Neural cell (in vitro differentiated cells): Measurements from ENCODE around the gene TTC17. TPM values are rescaled to one million over a fixed set of nuclear protein-coding genes. Genes with fewer than 3 reads are reported as not detected.

Source experiments
- H2AFZ ChIP-seq: fragments of 200-600, 300-800 bp; sonication (generic), shearing (Covaris generic); 2 replicates; pipeline ENCODE4 v1.6.0; 2014; ENCODE audit warnings: low read depth, mild to moderate bottlenecking, antibody characterized with exemption, low read length, moderate library complexity
- H3F3A ChIP-seq: fragments of 200-600 bp; shearing (Covaris generic); 2 replicates; pipeline ENCODE4 v1.6.1; 2016; ENCODE audit warnings: mild to moderate bottlenecking, moderate library complexity, mixed read lengths, antibody characterized with exemption, low read length; ENCODE audit not compliant: insufficient read depth, poor library complexity, severe bottlenecking
- H3K27ac ChIP-seq: fragments of 200-600, 300-800 bp; sonication (generic), shearing (Covaris generic); 2 replicates; pipeline ENCODE4 v1.5.1; 2014; ENCODE audit warnings: mild to moderate bottlenecking, low read length, moderate library complexity
- H3K27me3 ChIP-seq: fragments of 300-800, 200-600 bp; sonication (generic), shearing (Covaris generic); 2 replicates; pipeline ENCODE4 v1.6.0; 2014; ENCODE audit warnings: mild to moderate bottlenecking, low read depth, low read length, moderate library complexity; ENCODE audit not compliant: insufficient read depth
- H3K36me3 ChIP-seq: fragments of 300-800, 200-600 bp; sonication (generic), shearing (Covaris generic); 2 replicates; pipeline ENCODE4 v1.5.1; 2014; ENCODE audit warnings: mild to moderate bottlenecking, antibody characterized with exemption, low read length, moderate library complexity; ENCODE audit not compliant: insufficient read depth
- H3K4me2 ChIP-seq: fragments of 300-800, 200-600 bp; sonication (generic), shearing (Covaris generic); 2 replicates; pipeline ENCODE4 v1.6.0; 2014; ENCODE audit warnings: mild to moderate bottlenecking, low read length
- H3K4me3 ChIP-seq: fragments of 300-800, 200-600 bp; sonication (generic), shearing (Covaris generic); 2 replicates; pipeline ENCODE4 v1.5.1; 2014; ENCODE audit warnings: mild to moderate bottlenecking, low read length, moderate library complexity
- H3K79me2 ChIP-seq: fragments of 200-600 bp; shearing (Covaris generic); replicated peaks from 2 replicates; pipeline ENCODE4 v1.6.0; 2014; ENCODE audit warnings: mild to moderate bottlenecking, low read length, moderate library complexity; ENCODE audit not compliant: insufficient read depth
- H3K9ac ChIP-seq: fragments of 300-800, 200-600 bp; sonication (generic), shearing (Covaris generic); 2 replicates; pipeline ENCODE4 v1.6.1; 2016; ENCODE audit warnings: mild to moderate bottlenecking, low read length, mixed read lengths
- H3K9me2 ChIP-seq: fragments of 200-600 bp; shearing (Covaris generic); 2 replicates; pipeline ENCODE4 v1.6.1; 2016; ENCODE audit warnings: mild to moderate bottlenecking, low read length, mixed read lengths; ENCODE audit not compliant: insufficient read depth
- H3K9me3 ChIP-seq: fragments of 200-600, 300-800 bp; sonication (generic), shearing (Covaris generic); 2 replicates; pipeline ENCODE4 v1.6.1; 2016; ENCODE audit warnings: mild to moderate bottlenecking, mixed run types, low read length, moderate library complexity, mixed read lengths
- H4K20me1 ChIP-seq: fragments of 200-600 bp; shearing (Covaris generic); 2 replicates; pipeline ENCODE4 v1.6.1; 2016; ENCODE audit warnings: mild to moderate bottlenecking, mixed run types; ENCODE audit not compliant: insufficient read depth
- EP300 ChIP-seq: fragments of 450-650 bp; conservative IDR thresholded peaks from 2 replicates; pipeline ENCODE4 v1.6.1; 2014; ENCODE audit warnings: antibody characterized with exemption, mild to moderate bottlenecking, moderate library complexity; ENCODE audit not compliant: poor library complexity, severe bottlenecking
- EZH2 ChIP-seq: fragments of 200-600, 300-800 bp; shearing (Covaris generic), sonication (generic); IDR thresholded peaks from 2 replicates; pipeline ENCODE4 v1.6.1; 2014; ENCODE audit warnings: antibody characterized with exemption, low read length, borderline replicate concordance, mild to moderate bottlenecking; ENCODE audit not compliant: insufficient read depth, poor library complexity, severe bottlenecking
- MXI1 ChIP-seq: fragments of 450-650 bp; conservative IDR thresholded peaks from 2 replicates; pipeline ENCODE4 v1.6.1; 2014; ENCODE audit warnings: antibody characterized with exemption, mild to moderate bottlenecking; ENCODE audit not compliant: poor library complexity, severe bottlenecking
- POLR2AphosphoS5 ChIP-seq: IDR thresholded peaks from 2 replicates; pipeline ENCODE4 v1.6.1; 2012
- RAD21 ChIP-seq: fragments of 450-650 bp; conservative IDR thresholded peaks from 2 replicates; pipeline ENCODE4 v1.6.1; 2014; ENCODE audit warnings: antibody characterized with exemption, mild to moderate bottlenecking, moderate library complexity
- REST ChIP-seq: IDR thresholded peaks from 2 replicates; pipeline ENCODE4 v1.6.1; 2012; ENCODE audit warnings: borderline replicate concordance
- SMC3 ChIP-seq: fragments of 450-650 bp; conservative IDR thresholded peaks from 2 replicates; pipeline ENCODE4 v1.6.1; 2014; ENCODE audit warnings: antibody characterized with exemption, mild to moderate bottlenecking, moderate library complexity; ENCODE audit not compliant: poor library complexity
- TAF1 ChIP-seq: IDR thresholded peaks from 2 replicates; pipeline ENCODE4 v1.6.1; 2012; ENCODE audit warnings: low read depth
- polyA plus RNA-seq: library from polyadenylated mRNA; depleted of rRNA; stranded (reverse); fragments of >200 nt; gene quantifications from 2 replicates; pipeline ENCODE4 v1.2.3, GENCODE V29; 2014
- TF ChIP-seq, protein P1 (sequence below): fragments of 450-650 bp; IDR thresholded peaks from 2 replicates; pipeline ENCODE4 v1.5.1; 2014; ENCODE audit warnings: antibody characterized with exemption, mild to moderate bottlenecking, moderate library complexity; ENCODE audit not compliant: poor library complexity, severe bottlenecking

The TTC17 gene
- polyA plus RNA-seq, 1 donor from 2014 or later = 122 TPM

DNA sequence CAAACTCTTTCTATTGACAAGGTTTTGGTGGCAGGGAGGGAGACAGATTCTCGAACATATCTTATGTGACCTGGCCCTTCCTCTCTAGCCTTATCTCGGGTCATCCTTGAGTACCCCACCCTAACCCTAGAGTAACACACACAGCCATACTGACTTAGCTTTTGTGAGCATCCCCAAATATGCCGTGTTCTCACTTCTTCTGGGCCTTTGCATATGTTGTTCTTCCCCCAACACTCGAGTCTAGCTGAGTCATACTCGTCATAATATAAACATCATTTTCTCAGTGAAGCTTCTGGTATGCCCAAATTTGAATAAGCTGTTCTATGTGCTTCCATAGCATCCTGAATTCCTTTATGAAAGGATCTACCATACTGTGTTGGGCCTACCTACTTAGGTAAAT is 8.0 kb downstream of the TTC17 start:
- H4K20me1 ChIP-seq = no peaks in the 10 kb centered on the region
- H2AFZ ChIP-seq = no peak overlapping the region

GRCh38 chr11:43367382-43368178 is 8.9 kb downstream of the TTC17 start:
- H2AFZ ChIP-seq = no peak overlapping the region
- H3K9ac ChIP-seq = no peak overlapping the region
- H3K36me3 ChIP-seq = no peaks in the 10 kb centered on the region
- H3K79me2 ChIP-seq = peaks cover 73% of the 10 kb centered on the region
- H3K9me3 ChIP-seq = no peaks in the 10 kb centered on the region
- no peaks in the 10 kb centered on the region for H3K27me3 ChIP-seq
- H3K4me3 ChIP-seq = no peak overlapping the region
- no peaks in the 10 kb centered on the region for H4K20me1 ChIP-seq
- H3K27ac ChIP-seq = no peak overlapping the region
- no peaks in the 10 kb centered on the region for H3F3A ChIP-seq
- H3K4me2 ChIP-seq = no peak overlapping the region
- H3K9me2 ChIP-seq = no peaks in the 10 kb centered on the region
- TF ChIP-seq, protein P1, sequence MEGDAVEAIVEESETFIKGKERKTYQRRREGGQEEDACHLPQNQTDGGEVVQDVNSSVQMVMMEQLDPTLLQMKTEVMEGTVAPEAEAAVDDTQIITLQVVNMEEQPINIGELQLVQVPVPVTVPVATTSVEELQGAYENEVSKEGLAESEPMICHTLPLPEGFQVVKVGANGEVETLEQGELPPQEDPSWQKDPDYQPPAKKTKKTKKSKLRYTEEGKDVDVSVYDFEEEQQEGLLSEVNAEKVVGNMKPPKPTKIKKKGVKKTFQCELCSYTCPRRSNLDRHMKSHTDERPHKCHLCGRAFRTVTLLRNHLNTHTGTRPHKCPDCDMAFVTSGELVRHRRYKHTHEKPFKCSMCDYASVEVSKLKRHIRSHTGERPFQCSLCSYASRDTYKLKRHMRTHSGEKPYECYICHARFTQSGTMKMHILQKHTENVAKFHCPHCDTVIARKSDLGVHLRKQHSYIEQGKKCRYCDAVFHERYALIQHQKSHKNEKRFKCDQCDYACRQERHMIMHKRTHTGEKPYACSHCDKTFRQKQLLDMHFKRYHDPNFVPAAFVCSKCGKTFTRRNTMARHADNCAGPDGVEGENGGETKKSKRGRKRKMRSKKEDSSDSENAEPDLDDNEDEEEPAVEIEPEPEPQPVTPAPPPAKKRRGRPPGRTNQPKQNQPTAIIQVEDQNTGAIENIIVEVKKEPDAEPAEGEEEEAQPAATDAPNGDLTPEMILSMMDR = no peak
- TF ChIP-seq EZH2 = no peak
- TF ChIP-seq POLR2AphosphoS5 = no peak
- no peak for TF ChIP-seq MXI1
- no peak for TF ChIP-seq TAF1
- no peak for TF ChIP-seq RAD21
- TF ChIP-seq REST = no peak

More for the DNA sequence above, 8.0 kb downstream of the TTC17 start:
- no peak overlapping the region for H3K4me2 ChIP-seq
- no peak overlapping the region for H3K27ac ChIP-seq
- no peaks in the 10 kb centered on the region for H3K27me3 ChIP-seq
- TF ChIP-seq MXI1 (no peak), TAF1 (no peak), EP300 (no peak), REST (no peak), EZH2 (no peak), SMC3 (no peak)
- TF ChIP-seq, protein P1 = no peak
- no peaks in the 10 kb centered on the region for H3K9me2 ChIP-seq
- no peaks in the 10 kb centered on the region for H3K9me3 ChIP-seq
- no peak overlapping the region for H3K9ac ChIP-seq
- H3K4me3 ChIP-seq = no peak overlapping the region
- H3K79me2 ChIP-seq = peaks cover 80% of the 10 kb centered on the region
- H3K36me3 ChIP-seq = no peaks in the 10 kb centered on the region
- H3F3A ChIP-seq = no peaks in the 10 kb centered on the region
